ENCODE data around the gene C1QC.

Gene C1QC

DNA sequence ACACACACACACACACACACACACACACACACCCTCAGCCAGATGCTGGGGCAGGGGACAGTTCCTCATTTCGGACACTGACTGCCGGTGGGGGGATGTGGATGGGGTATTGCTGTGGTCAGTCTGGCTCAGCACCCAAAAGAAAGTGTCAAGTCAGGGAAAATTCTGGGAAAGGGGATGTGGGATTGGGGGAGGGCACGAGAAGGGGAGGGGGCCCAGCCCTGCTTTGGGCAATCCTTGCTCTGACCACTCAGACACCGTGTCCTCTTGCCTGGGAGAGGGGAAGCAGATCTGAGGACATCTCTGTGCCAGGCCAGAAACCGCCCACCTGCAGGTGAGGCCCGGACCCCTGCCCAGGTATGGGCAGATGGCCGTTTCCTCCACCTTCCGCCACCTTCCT, at the start of gene C1QC:
C1QC (plus strand) TSS at position 253 of the 400 bp plus-strand sequence. CDS start 391 bp downstream, outside the sequence.
- no peak for DNase-seq (ENCODE audit: low read depth in 2 of 2)

GRCh38 chr1:22594396-22594795, 49.0 kb upstream of the C1QC start:
- DNase-seq (ENCODE audit: low read depth in 2 of 2) = no peak

GRCh38 chr1:22595108-22595507, 48.3 kb upstream of the C1QC start:
- DNase-seq (ENCODE audit: low read depth in 2 of 2) = no peak

GRCh38 chr1:22597301-22597965, 46.0 kb upstream of the C1QC start:
- no peak for DNase-seq (ENCODE audit: low read depth in 2 of 2)

GRCh38 chr1:22597996-22598395, 45.4 kb upstream of the C1QC start:
- no peak for DNase-seq (ENCODE audit: low read depth in 2 of 2)

- no peak for DNase-seq (ENCODE audit: low read depth in 2 of 2)
Observed at GRCh38 chr1:22598736-22599135, 44.7 kb upstream of the C1QC start.

GRCh38 chr1:22600071-22600816, 43.2 kb upstream of the C1QC start:
- no peak for DNase-seq (ENCODE audit: low read depth in 2 of 2)

- no peak for DNase-seq (ENCODE audit: low read depth in 2 of 2)
Observed at GRCh38 chr1:22600817-22601605, 42.4 kb upstream of the C1QC start.

DNA sequence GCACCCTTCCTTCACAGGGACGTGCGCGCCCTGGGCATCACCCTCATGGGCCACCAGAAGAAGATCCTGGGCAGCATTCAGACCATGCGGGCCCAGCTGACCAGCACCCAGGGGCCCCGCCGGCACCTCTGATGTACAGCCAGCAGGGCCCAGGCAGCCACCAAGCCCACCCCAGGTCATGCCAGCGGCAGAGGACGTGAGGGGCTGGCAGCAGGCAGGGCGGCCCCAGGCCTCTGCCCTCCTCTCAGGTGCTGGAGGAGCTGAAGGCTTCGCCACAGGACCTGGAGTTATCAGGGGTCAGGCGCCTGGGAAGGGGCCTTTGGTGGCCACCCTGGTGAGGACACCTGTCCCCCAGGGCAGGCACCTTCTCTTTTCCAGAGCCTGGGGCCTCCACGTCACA, 41.8 kb upstream of the C1QC start:
- no peak for DNase-seq (ENCODE audit: low read depth in 2 of 2)

GRCh38 chr1:22602060-22602740, 41.2 kb upstream of the C1QC start:
- no peak for DNase-seq (ENCODE audit: low read depth in 2 of 2)

DNA sequence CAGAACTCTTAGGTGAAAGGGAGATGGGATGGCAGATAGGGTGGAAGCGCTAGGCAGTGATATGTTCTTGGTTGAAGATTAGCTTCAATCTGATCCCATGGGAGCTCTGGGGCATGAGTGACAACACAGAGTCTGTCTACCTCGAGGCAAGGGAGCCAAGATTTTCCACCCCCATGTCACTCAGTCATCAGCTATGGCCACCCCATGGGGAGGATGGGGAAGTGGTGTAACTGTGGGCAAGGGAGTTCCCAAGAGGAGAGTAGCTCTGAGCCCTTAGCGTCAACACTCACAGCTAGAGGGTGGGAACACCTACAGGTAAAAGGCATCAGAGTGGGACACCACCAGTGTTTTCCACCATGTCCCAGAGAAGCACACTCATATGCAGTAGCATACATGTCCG, 37.3 kb upstream of the C1QC start:
- no peak for DNase-seq (ENCODE audit: low read depth in 2 of 2)

DNA sequence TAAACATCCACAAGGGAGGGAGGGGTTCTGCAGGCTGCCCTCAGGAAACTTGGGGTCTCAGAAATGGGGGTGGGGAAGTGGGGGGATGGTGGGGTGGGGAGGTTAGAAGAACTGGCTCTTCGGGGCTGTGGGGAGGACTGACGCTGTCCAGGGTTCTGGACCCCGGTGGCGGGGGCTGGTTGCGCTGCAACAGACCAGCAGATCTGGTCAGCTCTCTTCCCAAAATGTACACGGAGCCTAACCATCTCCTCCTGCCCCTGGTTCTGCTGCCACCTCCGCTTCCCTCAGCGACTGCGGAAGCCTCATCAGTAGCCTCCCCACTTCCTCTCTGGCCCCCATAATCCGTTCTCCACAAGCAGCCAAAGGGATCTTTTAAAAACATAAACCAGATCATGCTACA, 36.3 kb upstream of the C1QC start:
- DNase-seq (ENCODE audit: low read depth in 2 of 2) = no peak

- no peak for DNase-seq (ENCODE audit: low read depth in 2 of 2)
Observed at GRCh38 chr1:22608361-22608760, 35.1 kb upstream of the C1QC start.

DNA sequence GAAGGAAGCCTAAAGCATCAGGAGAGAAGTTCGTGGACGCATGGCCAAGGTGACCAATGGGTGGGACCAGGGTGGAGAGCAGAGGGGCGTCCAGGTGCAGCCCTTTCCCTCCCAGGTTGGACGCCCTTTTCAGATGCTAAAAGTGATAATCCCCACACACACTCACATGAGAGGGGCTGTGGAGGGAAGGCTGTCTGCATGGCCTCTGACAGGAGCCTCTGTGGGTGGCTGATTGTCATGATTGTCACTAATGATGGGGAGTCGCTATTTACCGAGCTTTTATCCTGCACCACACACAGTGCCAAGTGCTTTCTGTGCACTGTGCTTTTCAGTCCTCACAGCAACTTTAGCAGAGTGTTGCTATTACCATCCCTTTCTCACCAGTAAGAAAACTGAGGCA, 34.1 kb upstream of the C1QC start:
- DNase-seq (ENCODE audit: low read depth in 2 of 2) = no peak

- no peak for DNase-seq (ENCODE audit: low read depth in 2 of 2)
Observed at GRCh38 chr1:22611530-22611947, 31.9 kb upstream of the C1QC start.

DNA sequence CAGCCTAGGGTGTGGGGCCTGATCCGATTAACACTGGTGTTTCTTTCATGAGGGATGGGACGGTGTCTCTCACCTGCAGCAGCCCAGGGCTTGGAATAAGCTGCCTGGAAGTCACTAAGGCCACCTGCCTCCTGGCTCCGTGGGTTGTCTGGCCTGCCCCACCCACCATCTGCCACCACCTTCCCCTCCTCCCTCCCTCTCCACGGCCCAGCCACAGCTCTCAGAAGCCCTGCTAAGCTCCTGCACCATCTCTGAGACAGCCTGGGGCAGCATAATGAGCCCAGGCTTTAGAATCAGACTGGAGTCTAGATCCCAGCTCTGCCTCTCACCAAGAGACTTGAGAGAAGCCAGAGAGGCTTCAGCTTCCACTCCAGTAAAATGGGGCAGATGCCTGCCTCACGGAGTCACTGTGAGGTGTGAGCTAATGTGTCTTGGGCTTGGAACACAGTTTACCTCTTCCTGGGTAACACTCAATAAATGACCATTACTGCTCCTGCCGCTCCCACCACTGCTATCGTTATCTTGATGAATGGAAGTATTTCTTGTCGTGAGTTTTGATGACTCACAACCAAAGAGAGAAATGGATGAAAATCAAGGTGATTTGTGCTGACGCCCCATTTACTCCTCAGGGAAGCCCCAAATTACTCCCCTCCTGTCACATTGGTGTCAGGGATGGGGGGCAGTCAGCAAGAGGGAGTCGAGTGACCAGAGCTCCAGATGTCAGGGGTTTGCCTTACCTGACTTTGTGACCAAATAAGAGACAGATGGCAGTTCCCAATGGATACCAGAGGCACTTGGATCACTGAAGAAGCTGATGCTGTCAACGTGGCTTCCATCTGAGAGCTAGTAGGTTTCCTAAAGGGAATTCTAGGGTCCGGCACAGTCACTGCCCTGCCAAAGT, 30.5 kb upstream of the C1QC start:
- DNase-seq (ENCODE audit: low read depth in 2 of 2) = no peak

GRCh38 chr1:22613572-22613918, 29.9 kb upstream of the C1QC start:
- DNase-seq (ENCODE audit: low read depth in 2 of 2) = no peak

GRCh38 chr1:22613951-22614350, 29.5 kb upstream of the C1QC start:
- DNase-seq (ENCODE audit: low read depth in 2 of 2) = no peak

DNA sequence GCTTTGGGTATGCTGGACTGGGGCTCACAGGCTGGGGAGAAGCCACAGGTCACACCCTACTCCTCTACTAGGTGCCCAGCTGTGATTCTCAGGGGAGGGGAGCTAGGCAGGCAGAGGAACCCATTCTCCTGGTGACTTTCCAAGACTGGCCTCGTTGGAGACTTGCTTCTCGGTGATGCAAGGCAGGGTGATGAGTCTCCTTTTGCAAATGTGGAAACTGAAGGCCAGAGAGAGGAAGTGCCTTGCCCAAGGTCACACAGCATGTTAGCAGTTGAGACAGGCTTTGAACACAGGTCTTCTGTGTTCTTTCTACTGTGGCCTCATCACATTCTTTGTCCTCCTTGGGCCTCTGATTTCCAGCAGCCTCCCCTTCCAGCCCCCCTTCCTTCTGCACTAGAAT, 27.5 kb upstream of the C1QC start:
- no peak for DNase-seq (ENCODE audit: low read depth in 2 of 2)

GRCh38 chr1:22616571-22616970, 26.9 kb upstream of the C1QC start:
- DNase-seq (ENCODE audit: low read depth in 2 of 2) = no peak

GRCh38 chr1:22618056-22618455, 25.4 kb upstream of the C1QC start:
- no peak for DNase-seq (ENCODE audit: low read depth in 2 of 2)
